HG03095 (cell line): ENCODE data around the gene SLC35B3.
"Not testable (repeated sequence)": the region's sequence is repeated elsewhere in the genome, so short reads cannot be mapped to it uniquely, and the experiment has no call there.

Source experiments
- ATAC-seq: cut with Tn5 transposase; IDR thresholded peaks from one replicate; pipeline ENCODE4 v1.9.1; 2021; ENCODE audit warnings: moderate library complexity; ENCODE audit not compliant: unreplicated experiment

Gene SLC35B3

DNA sequence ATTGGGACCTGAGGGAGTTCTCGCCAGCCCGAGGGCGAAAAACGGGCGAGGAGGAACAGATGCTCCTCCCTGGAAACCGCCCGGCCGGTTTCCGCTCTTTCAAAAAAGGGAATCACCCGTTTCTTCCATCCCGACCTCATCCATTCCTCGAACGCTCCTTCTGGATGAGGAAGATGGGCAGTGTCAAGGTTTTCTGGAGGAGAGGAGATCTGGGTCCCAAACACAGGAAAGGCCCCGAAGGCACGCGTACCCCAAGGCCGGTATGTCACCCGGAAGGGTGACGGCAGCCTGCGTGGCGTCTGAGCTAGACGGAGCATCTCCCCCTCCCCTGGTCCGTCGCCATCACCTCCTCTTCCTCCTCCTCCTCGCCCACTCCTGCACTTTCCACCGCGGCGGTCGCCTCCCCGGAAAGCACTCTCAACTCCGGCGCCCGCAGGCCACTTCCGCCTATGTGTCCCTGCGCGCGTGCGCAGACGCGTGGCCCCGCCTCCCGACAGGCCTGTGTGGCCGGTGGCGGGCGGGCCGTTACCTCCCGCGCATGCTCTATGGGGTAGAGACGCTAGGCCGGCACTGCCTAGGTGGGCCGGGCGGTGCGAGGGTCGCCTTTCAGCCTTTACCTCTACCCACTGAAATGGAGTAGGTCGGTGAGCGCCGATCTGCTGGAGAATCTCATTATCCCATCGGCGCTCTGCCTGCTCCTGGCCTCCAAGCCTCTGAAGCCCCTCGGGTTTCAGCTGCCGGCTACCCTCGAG is at the start of gene SLC35B3:
Gene SLC35B3, minus strand, starts transcription at position 453 of the 752 bp plus-strand sequence.
- ATAC-seq: peak; percentile 96

DNA sequence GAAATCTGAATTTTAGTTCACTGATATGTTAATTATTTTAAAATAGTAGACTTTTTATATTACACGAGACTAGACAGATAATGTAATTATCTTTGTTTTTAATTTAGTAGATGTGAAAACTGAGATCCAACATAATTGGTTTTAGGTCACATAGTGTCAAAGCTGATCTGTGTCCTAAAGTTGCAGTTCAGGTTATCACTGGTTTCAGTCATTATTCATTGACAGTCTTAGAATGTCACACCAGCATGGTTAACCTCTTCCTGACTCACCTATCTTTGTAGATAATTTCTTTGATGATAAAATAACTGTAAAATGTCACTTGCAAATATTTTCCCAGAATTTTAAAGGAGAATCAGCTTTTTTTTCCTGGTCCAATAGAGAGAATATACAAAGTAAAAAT is 48.3 kb upstream of the SLC35B3 start:
- ATAC-seq: no peak

DNA sequence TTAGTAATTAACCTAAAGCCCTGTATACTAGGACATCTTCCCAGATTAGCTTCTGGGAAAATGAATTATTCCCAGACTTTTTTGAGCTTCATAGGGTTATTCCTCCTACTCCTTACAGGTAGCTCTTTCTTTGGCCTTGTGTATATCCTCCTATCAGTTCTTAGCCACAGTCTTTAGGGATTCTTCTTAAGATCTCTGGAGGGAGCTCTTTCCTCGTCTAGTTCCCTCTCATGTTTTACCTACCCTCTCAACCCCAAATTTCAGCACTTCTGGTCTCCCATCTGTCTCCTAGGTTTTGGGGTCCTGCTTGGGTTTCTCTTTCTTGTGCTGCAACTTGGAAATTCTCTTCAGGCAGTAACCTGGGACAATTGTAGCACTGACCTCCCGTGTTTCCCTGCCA is 46.4 kb upstream of the SLC35B3 start:
- peak; percentile 72 for ATAC-seq

DNA sequence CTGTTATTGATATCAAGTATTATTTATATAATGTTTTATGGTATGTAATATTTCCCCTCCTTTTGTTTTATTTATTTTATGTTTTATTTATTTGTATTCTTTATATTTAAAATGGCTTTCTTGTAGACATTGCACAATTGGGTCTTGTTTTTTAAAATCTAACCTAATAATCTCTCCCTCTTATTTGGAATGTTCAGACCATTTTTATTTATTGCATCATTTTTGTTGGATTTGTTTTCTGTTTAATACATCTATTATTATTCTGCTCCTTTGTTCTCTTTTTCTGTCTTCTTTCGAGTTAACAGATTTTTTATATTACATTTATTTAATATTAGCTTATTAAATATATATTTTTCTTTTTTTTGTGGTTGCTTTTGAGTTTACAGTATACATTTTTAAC is 43.1 kb upstream of the SLC35B3 start:
- ATAC-seq: no peak

DNA sequence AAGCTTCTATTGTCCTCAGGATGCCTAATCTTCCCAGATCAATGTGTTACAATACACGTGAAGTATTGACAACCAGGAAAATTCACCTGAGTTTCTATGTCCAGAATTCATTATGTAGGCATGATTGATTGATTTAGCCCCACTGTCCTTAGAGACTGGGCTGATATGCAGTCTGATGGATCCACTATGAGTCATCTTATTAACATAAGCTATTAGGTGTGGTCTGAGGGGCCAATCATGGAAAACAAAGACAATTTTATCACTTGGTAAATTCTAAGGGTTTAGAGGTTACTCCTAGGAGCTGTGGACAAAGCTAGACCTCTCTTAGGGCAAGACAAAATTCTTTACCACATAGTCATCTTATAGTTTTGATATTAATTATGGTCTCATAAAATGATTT is 41.3 kb upstream of the SLC35B3 start:
- ATAC-seq: no peak

DNA sequence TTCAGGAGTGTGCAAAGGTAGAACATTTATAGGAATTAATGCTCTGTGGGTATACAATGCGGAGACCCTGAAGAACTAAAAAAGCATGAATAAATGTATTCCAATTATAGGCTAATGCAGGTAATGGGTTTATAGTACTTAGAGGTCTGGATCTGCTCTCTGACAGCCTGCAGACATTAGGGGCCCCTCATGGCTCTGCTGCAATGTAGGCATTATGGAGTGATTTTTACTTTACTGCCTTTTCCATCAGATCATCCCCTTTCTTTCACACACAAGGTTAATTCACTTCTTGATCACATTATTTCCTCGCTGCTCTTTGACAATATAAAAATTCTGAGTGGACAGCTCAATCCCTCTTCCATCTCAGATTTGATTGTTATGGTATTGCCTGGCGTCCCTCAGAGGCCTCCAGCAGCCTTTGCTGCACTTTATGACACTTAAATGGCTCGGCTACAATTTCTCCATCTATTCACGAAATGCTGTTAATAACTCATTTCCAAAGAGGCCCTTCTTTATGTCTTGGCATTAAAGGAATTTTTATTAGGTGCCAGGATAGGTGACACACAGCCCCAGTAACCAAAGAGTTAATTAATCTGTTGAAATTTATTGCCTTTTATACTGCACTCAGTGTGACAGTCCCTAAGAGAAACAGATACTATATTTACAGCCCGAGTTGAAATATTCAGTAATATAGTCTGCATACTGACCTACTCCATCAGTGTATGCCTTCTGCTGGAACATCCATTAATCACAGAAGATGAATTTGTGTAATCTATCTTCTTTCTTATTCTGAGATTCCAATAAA is 33.4 kb upstream of the SLC35B3 start:
- ATAC-seq: no peak

DNA sequence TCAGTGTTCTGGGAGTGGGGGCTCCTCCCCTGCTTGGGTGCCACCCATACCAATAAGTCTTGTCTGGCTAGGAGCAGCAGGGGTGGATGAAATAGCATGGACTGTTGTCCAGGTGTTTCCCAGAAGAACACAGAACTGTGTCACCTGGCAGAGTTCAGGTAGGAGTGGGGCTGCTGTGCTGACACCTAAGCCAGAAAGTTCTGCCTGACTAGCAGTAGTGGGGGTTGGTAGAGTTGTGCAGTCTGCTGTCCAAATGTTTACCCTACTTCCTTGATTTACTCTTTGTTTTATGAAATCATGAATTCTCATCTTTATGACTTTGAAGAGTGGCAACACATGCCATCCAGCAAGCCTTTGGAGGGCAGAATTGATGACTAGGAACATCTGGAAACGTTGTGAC is 27.3 kb upstream of the SLC35B3 start:
- no peak for ATAC-seq

DNA sequence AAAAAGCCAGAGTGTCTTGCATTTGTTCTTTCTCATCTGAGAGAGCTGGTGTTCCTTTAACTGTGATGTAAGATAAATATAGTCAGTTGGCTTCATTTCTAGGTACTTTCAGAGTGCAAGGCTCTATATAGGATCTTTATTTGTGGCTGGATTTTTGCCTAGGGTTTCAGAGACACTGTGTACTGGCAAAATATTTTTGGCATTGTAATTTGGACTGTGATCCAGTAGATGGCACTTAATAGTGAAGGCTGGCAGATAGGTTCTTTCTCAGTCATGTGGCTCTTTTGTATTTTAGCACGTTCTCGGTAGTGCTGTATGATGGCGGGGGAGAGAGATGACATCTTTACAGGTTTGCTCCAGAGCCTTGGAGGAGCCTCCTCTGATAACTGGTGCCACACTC is 26.8 kb upstream of the SLC35B3 start:
- ATAC-seq: no peak

DNA sequence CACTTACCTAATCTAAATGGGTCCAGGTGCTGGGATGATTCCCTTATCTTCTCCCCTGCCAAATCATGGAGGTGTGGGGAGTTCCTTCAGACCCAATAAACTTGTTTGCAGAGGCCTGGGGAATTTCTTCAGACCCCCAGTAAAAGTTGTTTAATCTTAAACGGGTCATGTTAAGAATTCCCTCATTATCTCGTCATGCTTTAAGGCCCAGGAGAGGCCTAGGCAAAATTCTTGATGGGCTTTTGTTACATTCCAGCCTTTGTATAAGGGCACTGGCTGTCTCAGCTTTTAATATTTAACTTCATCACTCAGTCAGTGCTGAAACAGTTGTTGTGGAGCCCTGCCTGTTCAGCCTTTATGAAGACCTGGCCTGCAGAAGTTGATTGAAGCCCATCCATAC is 11.0 kb upstream of the SLC35B3 start:
- no peak for ATAC-seq

DNA sequence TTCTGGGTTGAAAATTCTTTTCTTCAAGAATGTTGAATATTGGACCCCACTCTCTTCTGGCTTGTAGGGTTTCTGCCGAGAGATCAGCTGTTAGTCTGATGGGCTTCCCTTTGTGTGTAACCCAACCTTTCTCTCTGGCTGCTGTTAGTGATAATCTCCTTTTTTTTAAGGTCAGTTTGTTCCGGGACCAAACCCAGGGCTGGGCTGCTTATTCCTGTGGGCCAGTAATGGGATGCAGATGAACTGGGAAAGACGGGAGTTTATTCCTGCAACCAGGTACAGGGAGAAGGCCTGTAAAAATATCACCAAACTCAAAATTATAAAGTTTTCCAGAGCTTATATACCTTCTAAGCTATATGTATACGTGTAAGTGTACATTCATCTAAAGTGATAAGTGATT is 10.6 kb upstream of the SLC35B3 start:
- ATAC-seq: not testable (repeated sequence)

DNA sequence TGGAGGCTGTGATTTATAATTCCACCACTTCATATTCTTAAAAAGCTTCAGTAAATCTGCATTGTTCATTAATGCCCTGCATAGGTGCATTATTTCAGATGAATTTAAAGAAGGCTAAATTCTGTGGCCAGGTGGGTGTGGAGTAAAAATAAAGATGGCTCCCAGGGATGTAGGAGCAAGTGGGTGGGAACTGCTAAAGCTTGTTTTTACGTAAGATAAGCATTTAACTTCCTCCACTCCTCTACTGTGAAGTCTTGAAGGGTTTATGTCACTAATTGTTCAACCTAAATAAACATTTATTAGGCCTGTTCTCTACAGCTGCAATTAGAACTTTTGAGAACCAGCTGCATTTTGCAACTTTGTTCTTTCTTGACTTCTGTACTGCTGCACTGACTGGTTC is 6.8 kb upstream of the SLC35B3 start:
- ATAC-seq: no peak

DNA sequence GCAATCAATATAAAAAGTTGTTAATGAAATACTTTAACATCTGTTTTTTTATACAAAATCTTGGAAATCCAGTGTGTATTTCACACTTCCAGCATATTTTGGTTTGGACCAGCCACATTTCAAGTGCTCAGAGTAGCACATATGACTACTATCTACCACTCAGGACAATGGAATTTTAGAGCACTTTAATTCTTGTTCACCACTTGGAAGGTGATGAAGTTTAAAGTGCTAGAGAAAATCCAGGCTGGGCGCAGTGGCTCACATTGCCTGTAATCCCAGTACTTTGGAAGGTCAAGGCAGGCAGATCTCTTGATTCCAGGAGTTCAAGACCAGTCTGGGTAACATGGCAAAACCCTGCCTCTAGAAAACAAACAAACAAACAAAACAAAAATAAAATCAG is 6.1 kb upstream of the SLC35B3 start:
- ATAC-seq: no peak

DNA sequence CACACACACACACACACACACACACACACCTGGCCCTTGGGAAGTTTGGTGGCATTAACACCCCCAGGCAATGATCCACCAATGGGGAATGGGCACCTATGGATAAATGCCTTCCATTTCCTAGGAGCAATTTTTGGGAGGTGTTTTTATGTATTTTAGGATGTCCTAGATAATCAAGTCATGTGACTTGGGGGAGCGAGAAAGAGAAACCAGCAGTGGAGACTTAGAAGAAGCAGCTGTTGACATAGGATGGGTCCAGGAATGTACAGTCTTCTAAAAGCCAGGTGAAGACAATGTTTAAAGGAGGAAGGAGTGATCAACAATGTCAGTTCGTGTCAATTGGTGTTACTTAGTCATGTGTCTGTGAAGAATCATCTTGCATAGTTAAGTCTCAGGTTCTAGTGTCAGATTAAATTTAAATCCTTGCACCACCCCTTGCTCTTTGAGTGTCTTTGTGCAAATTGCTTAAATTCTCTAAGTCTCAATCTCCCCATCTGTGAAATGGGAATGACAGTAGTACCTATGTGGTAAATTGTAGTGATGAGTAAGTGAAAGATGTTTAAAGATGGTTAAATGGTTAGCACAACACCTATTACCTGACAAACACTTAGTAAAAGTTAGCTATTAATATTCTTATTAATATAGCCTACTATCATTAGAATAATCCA is 4.4 kb upstream of the SLC35B3 start:
- ATAC-seq: no peak

DNA sequence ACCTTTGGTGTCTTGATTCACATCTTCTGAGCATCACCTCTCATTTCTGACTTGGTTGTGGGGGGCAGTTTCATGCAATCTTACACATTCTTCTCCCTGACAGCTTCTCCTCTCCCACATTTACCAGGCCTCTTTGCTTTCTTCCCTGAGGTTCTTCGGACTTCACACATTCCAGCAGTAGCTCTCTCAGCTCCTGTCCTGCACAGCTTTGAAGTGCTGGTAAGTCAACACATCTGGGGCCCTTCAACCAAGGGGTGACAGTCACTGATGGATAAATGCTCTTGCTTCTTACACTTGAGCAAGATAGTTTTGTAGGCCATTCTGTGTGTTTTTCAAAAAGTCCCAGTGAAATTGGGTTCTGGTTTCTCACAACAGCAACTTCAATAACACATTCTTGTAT is 2.5 kb upstream of the SLC35B3 start:
- no peak for ATAC-seq

DNA sequence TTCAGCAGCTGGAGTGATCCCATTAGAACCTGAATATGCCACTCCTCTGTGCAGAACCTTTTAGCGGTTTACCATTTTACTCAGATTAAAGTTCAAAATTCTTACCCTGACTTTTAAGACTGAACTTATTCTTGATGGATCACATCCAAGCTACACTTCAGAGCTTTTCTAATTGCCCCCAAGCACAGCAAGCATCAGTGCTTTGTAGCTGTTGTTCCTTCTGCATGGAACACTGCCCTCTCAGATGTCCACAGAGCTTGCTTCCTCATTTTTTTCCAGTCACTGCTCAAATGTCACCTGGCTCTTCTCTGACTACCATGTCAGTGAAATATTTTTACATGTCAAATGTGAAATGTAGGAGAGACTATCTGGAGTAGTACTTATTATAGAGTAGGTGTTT is 1.6 kb upstream of the SLC35B3 start:
- ATAC-seq: no peak

DNA sequence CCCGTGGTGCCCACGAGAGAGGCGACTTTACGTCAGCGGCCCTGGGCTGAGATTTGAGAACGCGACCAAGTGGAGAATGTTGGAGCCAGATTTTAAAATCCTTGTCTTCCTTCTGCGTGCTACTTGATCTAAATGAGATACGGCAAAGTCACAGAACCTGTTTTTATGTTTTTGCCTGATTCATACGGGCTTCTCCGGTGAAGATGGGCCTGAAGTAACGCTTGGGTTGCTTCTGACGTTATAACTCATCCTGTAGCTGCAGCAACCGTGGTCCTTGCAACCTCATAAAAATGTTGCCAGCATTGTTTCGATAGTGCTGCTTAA is 462 bp upstream of the SLC35B3 start:
- no peak for ATAC-seq

DNA sequence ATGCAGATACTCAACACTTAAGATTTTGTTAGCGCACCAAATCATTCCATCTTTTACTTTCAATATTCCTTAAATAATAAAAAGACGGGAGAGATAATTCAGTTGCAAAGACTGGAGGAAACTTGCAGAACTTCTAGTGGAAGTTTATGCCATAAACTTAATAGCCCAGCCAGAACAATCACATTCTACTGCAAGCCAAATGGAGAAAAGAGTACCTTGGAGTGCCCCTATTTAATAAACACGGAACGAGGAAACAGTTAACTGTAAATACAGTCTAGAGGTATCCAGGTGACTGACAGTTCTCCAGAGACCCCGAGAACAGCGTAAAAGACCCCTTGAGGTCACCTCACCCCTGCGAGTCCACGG is 635 bp downstream of the SLC35B3 start:
- peak; percentile 31 for ATAC-seq

DNA sequence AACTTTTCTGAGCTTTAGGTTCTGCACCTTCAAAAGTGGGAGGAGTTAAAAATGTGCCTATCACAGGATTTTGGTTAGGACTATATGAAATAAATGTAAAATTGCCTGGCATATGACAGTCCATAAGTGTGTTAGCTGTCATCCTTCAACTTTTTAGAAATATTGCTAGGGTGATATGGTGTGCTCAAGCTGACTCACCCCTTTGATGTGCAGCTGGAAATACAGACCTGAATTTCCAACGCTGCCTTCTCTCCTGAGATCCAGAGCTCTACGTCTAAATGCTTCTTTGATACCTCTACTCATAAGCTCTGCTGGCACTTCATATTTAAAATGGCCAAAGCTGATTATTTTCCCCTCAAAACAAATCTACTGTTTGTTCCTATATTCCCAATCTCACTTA is 2.7 kb downstream of the SLC35B3 start:
- no peak for ATAC-seq

DNA sequence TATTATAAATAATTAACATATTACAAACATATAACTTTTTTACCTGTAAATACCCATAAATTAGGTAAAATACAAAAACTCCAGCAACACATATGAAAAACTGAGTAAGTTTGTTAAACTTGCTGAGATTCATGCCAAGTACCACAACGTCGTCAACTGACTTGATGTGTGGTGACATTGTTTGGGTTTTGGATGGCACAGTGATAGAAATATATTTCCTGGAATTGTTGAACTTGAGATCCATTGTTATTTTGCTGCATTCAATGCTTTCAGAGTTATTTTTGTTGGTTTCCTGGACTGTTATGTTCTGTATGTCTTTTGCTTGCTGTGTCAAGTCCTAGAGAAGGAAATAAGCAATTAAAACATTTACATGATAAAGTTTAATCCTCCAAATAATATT is 5.5 kb downstream of the SLC35B3 start:
- ATAC-seq: no peak

DNA sequence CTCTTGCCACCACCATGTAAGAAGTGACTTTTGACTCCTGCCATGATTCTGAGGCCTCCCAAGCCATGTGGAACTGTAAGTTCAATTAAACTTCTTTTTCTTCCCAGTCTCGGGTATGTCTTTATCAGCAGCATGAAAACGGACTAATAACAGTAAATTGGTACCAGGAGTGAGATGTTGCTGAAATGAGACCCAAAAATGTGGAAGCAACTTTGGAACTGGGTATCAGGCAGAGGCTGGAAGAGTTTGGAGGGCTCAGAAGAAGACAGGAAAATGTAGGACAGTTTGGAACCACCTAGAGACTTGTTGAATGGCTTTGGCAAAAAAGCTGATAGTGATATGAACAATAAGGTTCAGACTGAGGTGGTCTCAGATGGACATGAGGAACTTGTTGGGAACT is 8.8 kb downstream of the SLC35B3 start:
- not testable (repeated sequence) for ATAC-seq

DNA sequence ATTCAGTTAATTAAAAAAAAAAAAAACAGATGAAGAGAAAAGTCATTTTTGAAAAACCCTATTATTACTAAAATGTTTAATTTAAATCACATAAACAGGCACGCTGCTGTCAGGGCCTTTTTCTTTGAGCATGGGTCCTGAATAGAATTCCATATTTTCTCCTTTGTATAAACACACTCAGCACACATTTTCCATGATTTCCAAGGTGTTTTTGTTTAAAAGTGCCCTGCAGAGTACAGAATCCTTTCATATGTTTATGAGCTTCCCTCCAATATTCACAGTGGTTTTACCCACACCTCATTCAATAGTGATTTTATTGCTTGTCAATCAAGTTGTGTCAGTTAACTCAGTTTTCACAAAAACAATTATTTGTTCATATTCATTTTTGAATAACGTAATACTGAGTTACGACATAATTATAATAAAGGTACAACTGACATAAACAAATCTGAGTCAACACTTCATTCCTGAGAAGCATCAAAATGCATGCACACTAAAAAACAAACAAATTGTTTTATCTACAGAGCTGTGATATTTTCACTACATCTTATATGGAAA is 15.2 kb downstream of the SLC35B3 start:
- no peak for ATAC-seq

DNA sequence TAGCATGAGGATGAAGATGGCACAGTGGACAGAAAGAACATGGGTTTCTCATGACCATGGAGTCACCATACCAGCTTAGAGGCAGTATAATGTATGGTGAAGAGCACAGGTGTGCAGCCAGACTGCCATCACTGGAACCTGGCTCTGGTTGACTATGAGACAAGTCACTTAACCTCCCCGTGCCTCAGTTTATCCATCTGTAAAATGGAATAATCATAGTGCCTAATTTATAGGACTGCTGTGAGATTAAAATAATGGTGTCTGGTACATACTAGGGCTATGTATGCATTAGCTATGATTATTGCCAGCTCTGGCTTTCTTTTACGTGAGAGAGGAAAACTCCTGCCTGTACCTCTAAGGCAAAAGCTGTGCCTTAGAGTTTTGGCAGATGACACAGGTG is 19.4 kb downstream of the SLC35B3 start:
- no peak for ATAC-seq
